Measurements from ENCODE around the gene SFXN5.
"Not testable (repeated sequence)": the region's sequence is repeated elsewhere in the genome, so short reads cannot be mapped to it uniquely, and the experiment has no call there.

The SFXN5 gene

GRCh38 chr2:72917877-72918553 lies 153.5 kb downstream of the SFXN5 start:
- peak; percentile 8 for DNase-seq

- peak in 1 of 2 experiments; percentile 13 for DNase-seq
Measured at GRCh38 chr2:72917138-72917876, 154.2 kb downstream of the SFXN5 start, which contains the start of gene EMX1. Gene EMX1 (plus strand): TSS chr2:72917519. CDS start chr2:72917853, 334 bp downstream.

GRCh38 chr2:72916743-72917137 lies 154.8 kb downstream of the SFXN5 start:
- no peak for DNase-seq

GRCh38 chr2:72915907-72916742 lies 155.4 kb downstream of the SFXN5 start:
- DNase-seq, result no peak

GRCh38 chr2:72915320-72915906 lies 156.1 kb downstream of the SFXN5 start:
- no peak for DNase-seq

GRCh38 chr2:72914589-72915319 lies 156.8 kb downstream of the SFXN5 start:
- no peak for DNase-seq

GRCh38 chr2:72914206-72914559 lies 157.3 kb downstream of the SFXN5 start:
- DNase-seq, result no peak

- DNase-seq, result no peak
Measured at GRCh38 chr2:72913486-72914205, 157.9 kb downstream of the SFXN5 start.

GRCh38 chr2:72911256-72911655 lies 160.3 kb downstream of the SFXN5 start:
- no peak for DNase-seq

- DNase-seq, result no peak
Measured at GRCh38 chr2:72908741-72909140, 162.8 kb downstream of the SFXN5 start.

- not testable (repeated sequence) for DNase-seq
Measured at GRCh38 chr2:72907369-72907768, 164.1 kb downstream of the SFXN5 start.

- no peak for DNase-seq
Measured at GRCh38 chr2:72901426-72901825, 170.1 kb downstream of the SFXN5 start.

- DNase-seq, result no peak
Measured at GRCh38 chr2:72900191-72900825, 171.2 kb downstream of the SFXN5 start.

GRCh38 chr2:72898585-72898906 lies 173.0 kb downstream of the SFXN5 start:
- DNase-seq, result no peak

- no peak for DNase-seq
Measured at GRCh38 chr2:72897785-72898584, 173.5 kb downstream of the SFXN5 start.

- DNase-seq, result no peak
Measured at GRCh38 chr2:72896446-72896845, 175.1 kb downstream of the SFXN5 start.

- no peak for DNase-seq
Measured at GRCh38 chr2:72895759-72896281, 175.7 kb downstream of the SFXN5 start.

- DNase-seq, result no peak
Measured at GRCh38 chr2:72895154-72895553, 176.4 kb downstream of the SFXN5 start.

GRCh38 chr2:72894514-72894913 lies 177.0 kb downstream of the SFXN5 start:
- no peak for DNase-seq
